ENCODE results near the gene PDK2.

The PDK2 gene

GRCh38 chr17:50150354-50151040, 55.3 kb downstream of the PDK2 start, which contains the start of gene PPP1R9B:
TSS of gene PPP1R9B (minus strand) at chr17:50150677. CDS start at chr17:50150513, 164 bp downstream.
- CTCF ChIA-PET: interaction anchor here (1.0 to 11.9 kb wide), 11 partner anchors 11 to 145 kb away, joined by 3 to 143 read pairs (median 11); no protein-coding TSS in a partner anchor
- POLR2A ChIA-PET: interaction anchor here (0.7 to 2.1 kb wide), 3 partner anchors 50 to 54 kb away, joined by 3 to 6 read pairs (median 3); no protein-coding TSS in a partner anchor
- DNase-seq (ENCODE audit: low read depth, low spot score): no peak
- peak within 1 kb of the TSS; percentile 77 for H3K4me3 ChIP-seq (ENCODE audit: low read depth, low read length)
- TF ChIP-seq CTCF (IDR thresholded peaks at IDR 0.05; ENCODE audit: insufficient read depth, low read length, missing control alignments): no peak

GRCh38 chr17:50151041-50151936, 56.1 kb downstream of the PDK2 start:
- H3K4me3 ChIP-seq (ENCODE audit: low read depth, low read length): peak overlapping the region; percentile 77
- TF ChIP-seq CTCF (IDR thresholded peaks at IDR 0.05; ENCODE audit: insufficient read depth, low read length, missing control alignments): peak; percentile 81
- ChIA-PET POLR2A (interaction anchor here (0.6 to 2.1 kb wide), 9 partner anchors 9 to 142 kb away, joined by 3 to 25 read pairs (median 4); partner anchors contain the start of genes COL1A1 and SAMD14), CTCF (interaction anchor here (1.0 to 11.9 kb wide), 16 partner anchors 9 to 144 kb away, joined by 4 to 143 read pairs (median 8); partner anchors contain the start of genes PDK2, SAMD14 and SGCA)
- DNase-seq (ENCODE audit: low read depth, low spot score): no peak

DNA sequence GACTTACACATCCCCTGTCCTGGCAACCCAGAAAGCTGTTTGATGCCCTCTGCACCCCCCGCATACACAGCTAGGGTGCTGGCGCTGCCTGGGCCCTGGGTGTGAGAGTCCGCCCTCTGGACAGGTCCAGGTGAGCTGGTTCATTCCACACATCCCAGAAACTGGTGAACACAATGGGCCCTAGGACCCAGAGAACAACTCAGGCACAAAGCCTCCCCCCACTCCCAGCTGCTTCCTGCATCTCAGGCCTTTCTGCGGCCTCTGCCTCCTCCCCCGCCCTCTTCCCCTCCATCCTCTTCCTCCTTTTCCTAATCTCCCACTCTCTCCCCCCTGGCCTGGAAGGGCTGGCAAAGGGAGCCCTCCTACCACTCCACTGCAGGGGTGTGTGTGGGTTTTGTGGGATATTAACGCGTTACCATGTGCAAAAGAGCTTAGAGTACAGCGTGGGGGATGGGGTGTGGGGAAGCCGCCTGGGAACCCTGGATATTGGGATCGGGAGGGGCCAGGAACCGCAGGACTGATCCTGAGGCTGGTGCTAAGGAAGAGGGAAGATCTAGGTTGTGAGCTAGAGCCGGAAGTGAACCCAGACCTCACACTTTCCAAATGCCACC, 56.9 kb downstream of the PDK2 start:
- CTCF ChIA-PET: interaction anchor here (0.8 to 11.9 kb wide), 17 partner anchors 9 to 144 kb away, joined by 3 to 143 read pairs (median 7); partner anchors contain the start of genes PDK2, SAMD14 and SGCA
- POLR2A ChIA-PET: interaction anchor here (0.6 to 2.1 kb wide), 10 partner anchors 9 to 787 kb away, joined by 3 to 25 read pairs (median 4); partner anchors contain the start of genes COL1A1 and SAMD14

DNA sequence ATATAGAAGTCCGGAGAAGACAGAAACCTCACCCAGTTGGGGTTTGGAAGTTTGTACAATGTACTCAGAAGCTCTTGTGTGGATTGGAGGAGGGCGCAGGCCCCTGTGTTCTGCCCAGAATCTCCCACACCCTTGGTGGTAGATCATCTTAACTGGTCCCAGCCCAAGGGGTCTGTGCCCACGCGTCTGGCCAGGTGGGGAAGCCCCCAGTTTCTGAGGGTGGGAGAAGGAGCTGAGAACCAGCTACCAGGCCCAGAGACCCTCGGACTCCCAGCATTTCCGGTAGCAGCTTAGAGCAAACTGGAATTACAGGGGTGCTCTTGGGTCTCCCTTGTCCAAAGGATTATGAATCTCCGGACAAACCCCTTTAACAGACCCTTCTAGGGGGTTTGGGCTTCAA, 57.6 kb downstream of the PDK2 start:
- TF ChIP-seq CTCF (IDR thresholded peaks at IDR 0.05; ENCODE audit: insufficient read depth, low read length, missing control alignments): no peak
- H3K4me3 ChIP-seq (ENCODE audit: low read depth, low read length): no peak overlapping the region
- CTCF ChIA-PET: interaction anchor here (0.8 to 11.9 kb wide), 16 partner anchors 9 to 143 kb away, joined by 3 to 143 read pairs (median 8); partner anchors contain the start of genes PDK2, SAMD14 and SGCA
- POLR2A ChIA-PET: interaction anchor here (0.6 to 2.1 kb wide), 6 partner anchors 8 to 786 kb away, joined by 4 to 25 read pairs (median 6); partner anchors contain the start of genes COL1A1 and SAMD14
- no peak for DNase-seq (ENCODE audit: low read depth, low spot score)

More for the DNA sequence above, 56.9 kb downstream of the PDK2 start:
- no peak for TF ChIP-seq CTCF (IDR thresholded peaks at IDR 0.05; ENCODE audit: insufficient read depth, low read length, missing control alignments)
- DNase-seq (ENCODE audit: low read depth, low spot score): no peak
- H3K4me3 ChIP-seq (ENCODE audit: low read depth, low read length): peak overlapping the region; percentile 77

- no peak overlapping the region for H3K4me3 ChIP-seq (ENCODE audit: low read depth, low read length)
- CTCF ChIA-PET: interaction anchor here (1.0 to 11.9 kb wide), 10 partner anchors 7 to 597 kb away, joined by 3 to 143 read pairs (median 12); partner anchors contain the start of gene SGCA
- DNase-seq (ENCODE audit: low read depth, low spot score): no peak
- no peak for TF ChIP-seq CTCF (IDR thresholded peaks at IDR 0.05; ENCODE audit: insufficient read depth, low read length, missing control alignments)
- POLR2A ChIA-PET: no interaction called here
These were observed 58.8 kb downstream of the PDK2 start for GRCh38 chr17:50153650-50154575.

All from AG04449 (cell line).